GM10266 (cell line): ENCODE data around the gene PLA2G4A.

Experiments used
- DNase-seq: peaks from one replicate; pipeline ENCODE4 v3.0.0; 2012; ENCODE audit errors: extremely low spot score
- TF ChIP-seq, protein P1 (sequence below): IDR thresholded peaks from 2 replicates; pipeline ENCODE4 v1.5.1; 2012; ENCODE audit warnings: mild to moderate bottlenecking, low read depth; ENCODE audit not compliant: control insufficient read depth, insufficient read depth; ENCODE audit errors: missing control alignments

PLA2G4A gene

DNA sequence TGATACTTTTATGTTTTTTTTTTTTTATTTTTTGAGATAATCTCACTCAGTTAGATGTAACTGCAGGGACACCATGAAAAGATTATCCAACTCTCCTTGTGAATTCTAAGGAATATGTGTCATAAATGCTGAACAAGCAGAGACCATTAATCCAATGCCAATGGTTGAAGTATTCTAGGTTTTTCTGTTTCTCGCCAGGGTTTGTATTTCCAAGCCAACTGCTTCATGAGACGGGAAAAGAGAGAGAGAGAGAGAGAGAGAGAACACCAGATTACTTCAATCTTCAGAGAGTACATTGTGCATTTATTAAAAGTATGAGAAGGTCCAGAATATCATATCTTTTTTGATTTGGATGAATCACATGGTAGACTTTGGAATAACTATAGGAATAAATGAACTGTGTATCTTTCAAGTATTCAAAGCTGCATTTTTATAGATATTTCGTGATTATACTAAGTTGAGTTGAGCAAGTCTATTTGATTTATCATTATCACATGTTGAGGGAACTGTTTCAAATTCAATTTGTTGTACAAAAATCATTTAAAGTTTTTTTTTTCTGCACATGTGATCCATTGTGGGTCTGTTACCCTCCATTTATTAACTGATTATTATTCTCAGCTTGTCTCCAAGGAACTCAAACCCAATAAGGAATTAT is 108.4 kb downstream of the PLA2G4A start:
- DNase-seq, result no peak
- TF ChIP-seq, protein P1, sequence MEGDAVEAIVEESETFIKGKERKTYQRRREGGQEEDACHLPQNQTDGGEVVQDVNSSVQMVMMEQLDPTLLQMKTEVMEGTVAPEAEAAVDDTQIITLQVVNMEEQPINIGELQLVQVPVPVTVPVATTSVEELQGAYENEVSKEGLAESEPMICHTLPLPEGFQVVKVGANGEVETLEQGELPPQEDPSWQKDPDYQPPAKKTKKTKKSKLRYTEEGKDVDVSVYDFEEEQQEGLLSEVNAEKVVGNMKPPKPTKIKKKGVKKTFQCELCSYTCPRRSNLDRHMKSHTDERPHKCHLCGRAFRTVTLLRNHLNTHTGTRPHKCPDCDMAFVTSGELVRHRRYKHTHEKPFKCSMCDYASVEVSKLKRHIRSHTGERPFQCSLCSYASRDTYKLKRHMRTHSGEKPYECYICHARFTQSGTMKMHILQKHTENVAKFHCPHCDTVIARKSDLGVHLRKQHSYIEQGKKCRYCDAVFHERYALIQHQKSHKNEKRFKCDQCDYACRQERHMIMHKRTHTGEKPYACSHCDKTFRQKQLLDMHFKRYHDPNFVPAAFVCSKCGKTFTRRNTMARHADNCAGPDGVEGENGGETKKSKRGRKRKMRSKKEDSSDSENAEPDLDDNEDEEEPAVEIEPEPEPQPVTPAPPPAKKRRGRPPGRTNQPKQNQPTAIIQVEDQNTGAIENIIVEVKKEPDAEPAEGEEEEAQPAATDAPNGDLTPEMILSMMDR, result no peak

DNA sequence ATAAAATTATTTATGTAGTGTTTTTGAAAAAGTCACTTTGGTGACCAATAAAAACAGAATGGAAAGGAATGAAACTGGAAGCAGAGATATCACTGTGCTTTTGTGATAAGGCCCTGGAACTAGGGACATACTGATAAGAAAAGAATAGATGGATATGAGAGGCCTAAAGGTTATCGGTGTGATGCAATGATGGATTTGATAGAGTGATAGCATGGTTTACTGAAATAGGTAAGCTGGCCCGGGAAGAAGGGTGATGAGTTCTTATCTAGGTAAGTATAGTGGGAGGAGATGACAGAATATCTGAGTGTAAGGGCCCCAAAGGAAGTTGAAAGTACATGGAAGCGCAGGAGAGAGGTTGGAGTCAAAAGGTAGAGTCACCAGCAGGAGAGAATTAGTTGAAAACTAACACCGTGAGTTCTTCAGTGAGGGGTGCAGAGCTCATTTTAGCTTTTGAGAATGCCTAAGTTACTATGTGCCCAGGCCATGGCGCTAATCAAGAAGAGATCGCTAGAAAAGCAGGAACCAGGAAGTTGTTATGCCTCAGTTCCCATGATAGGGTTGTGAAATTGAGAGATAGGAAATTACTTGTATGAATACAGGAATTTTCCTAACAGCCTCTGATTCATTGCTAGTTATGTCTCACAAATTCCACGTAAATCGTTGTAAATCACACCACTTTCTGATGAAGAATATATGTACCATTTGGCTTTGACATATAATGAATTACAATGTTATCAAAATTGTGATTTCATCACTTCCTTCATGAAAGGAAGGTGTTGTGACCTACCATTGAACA is 115.3 kb downstream of the PLA2G4A start:
- TF ChIP-seq, protein P1, result no peak
- DNase-seq, result no peak

GRCh38 chr1:186945146-186945545 is 116.4 kb downstream of the PLA2G4A start:
- TF ChIP-seq, protein P1, result no peak
- no peak for DNase-seq

DNA sequence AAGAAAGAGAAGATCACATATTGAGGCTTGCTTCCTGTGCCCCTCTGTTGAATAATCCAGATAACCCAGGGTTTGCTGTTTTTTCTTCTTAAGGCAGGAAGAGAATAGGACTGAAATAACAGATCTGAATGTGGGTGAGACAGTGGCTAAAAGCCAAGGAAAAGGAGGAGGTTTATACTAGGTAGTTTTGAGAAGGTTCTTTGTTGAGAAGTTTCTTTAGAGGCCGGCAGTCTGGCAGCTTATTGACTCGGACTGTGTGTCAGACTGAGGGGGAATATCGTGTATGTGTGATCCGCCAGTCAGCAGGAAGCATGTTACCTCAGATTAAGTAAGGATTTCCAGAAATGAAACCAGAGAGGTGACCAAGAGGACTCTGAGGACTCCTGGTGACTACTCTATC is 119.8 kb downstream of the PLA2G4A start:
- no peak for DNase-seq
- TF ChIP-seq, protein P1, result no peak

- TF ChIP-seq, protein P1, result no peak
These were observed 120.4 kb downstream of the PLA2G4A start for GRCh38 chr1:186949173-186949572.

GRCh38 chr1:186950547-186950946 is 121.8 kb downstream of the PLA2G4A start:
- TF ChIP-seq, protein P1, result no peak
- DNase-seq, result no peak

More at GRCh38 chr1:186949173-186949572, 120.4 kb downstream of the PLA2G4A start:
- no peak for DNase-seq

- TF ChIP-seq, protein P1, result no peak
- no peak for DNase-seq
These were observed 125.1 kb downstream of the PLA2G4A start for GRCh38 chr1:186953876-186954275.
